ENCODE measurements around the gene SURF4.

GRCh38 chr9:133342570-133342969 is 33.3 kb downstream of the SURF4 start:
- TF ChIP-seq HIVEP1 (CRISPR knock-in tag; IDR thresholded peaks at IDR 0.05) (no peak), SMYD3 (CRISPR knock-in tag; IDR thresholded peaks at IDR 0.05) (no peak)
- TF ChIP-seq, protein P1, sequence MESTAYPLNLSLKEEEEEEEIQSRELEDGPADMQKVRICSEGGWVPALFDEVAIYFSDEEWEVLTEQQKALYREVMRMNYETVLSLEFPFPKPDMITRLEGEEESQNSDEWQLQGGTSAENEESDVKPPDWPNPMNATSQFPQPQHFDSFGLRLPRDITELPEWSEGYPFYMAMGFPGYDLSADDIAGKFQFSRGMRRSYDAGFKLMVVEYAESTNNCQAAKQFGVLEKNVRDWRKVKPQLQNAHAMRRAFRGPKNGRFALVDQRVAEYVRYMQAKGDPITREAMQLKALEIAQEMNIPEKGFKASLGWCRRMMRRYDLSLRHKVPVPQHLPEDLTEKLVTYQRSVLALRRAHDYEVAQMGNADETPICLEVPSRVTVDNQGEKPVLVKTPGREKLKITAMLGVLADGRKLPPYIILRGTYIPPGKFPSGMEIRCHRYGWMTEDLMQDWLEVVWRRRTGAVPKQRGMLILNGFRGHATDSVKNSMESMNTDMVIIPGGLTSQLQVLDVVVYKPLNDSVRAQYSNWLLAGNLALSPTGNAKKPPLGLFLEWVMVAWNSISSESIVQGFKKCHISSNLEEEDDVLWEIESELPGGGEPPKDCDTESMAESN (CRISPR knock-in tag; conservative IDR thresholded peaks at IDR 0.05), result no peak
- TF ChIP-seq, protein P2, sequence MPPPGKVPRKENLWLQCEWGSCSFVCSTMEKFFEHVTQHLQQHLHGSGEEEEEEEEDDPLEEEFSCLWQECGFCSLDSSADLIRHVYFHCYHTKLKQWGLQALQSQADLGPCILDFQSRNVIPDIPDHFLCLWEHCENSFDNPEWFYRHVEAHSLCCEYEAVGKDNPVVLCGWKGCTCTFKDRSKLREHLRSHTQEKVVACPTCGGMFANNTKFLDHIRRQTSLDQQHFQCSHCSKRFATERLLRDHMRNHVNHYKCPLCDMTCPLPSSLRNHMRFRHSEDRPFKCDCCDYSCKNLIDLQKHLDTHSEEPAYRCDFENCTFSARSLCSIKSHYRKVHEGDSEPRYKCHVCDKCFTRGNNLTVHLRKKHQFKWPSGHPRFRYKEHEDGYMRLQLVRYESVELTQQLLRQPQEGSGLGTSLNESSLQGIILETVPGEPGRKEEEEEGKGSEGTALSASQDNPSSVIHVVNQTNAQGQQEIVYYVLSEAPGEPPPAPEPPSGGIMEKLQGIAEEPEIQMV (CRISPR knock-in tag; IDR thresholded peaks at IDR 0.05; ENCODE audit: low read depth), result no peak
